WERI-Rb-1 (cell line): ENCODE data around the gene ME3.

Experiments used
- DNase-seq: peaks from one replicate; pipeline ENCODE4 v3.0.0-alpha.2; 2020
- H3K27ac ChIP-seq: fragments of 250-450 bp; sonication (Bioruptor Pico); 2 replicates; pipeline ENCODE4 v1.5.1; 2020; ENCODE audit warnings: mild to moderate bottlenecking, moderate library complexity
- H3K27me3 ChIP-seq: fragments of 250-450 bp; sonication (Bioruptor Pico); 2 replicates; pipeline ENCODE4 v1.5.1; 2021; ENCODE audit warnings: mild to moderate bottlenecking, low read depth, moderate library complexity; ENCODE audit not compliant: insufficient read depth, severe bottlenecking
- H3K36me3 ChIP-seq: fragments of 250-450 bp; sonication (Bioruptor Pico); 2 replicates; pipeline ENCODE4 v1.5.1; 2020; ENCODE audit warnings: mild to moderate bottlenecking, moderate library complexity
- H3K4me3 ChIP-seq: 2 replicates; pipeline ENCODE4 v1.5.1; 2011; ENCODE audit warnings: low read depth, mild to moderate bottlenecking, control low read depth, low read length
- H3K9me3 ChIP-seq: fragments of 250-450 bp; sonication (Bioruptor Pico); 2 replicates; pipeline ENCODE4 v1.5.1; 2021; ENCODE audit warnings: mild to moderate bottlenecking, moderate library complexity; ENCODE audit not compliant: severe bottlenecking
- TF ChIP-seq, protein P1 (sequence below): IDR thresholded peaks from 2 replicates; pipeline ENCODE4 v1.5.1; 2011; ENCODE audit warnings: low read depth, mild to moderate bottlenecking, control low read depth, inconsistent platforms, low read length

ME3 gene

DNA sequence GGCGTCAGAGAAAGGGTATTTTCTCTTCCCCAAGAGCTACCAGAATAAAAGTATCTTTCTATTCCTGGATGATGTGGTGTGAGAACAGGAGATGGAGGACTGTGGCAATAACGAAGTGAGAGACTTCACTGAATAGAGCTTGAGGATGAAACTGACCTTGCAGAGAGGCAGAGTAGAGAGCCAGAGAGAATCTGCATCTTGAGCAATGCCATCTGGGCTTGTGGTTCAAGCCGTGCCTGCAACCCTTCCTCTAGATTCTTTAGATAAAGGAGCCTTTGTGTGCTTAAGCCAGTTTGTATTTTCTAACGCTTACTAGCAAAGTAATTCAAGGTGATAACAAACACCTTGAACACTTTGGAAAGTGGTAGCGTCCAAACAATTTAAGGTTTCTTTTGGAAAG, 2.2 kb downstream of the ME3 start:
- peak; percentile 35 for DNase-seq
- H3K4me3 ChIP-seq: peak overlapping the region; percentile 68
- no peaks in the 10 kb centered on the region for H3K9me3 ChIP-seq
- peaks cover 36% of the 10 kb centered on the region for H3K36me3 ChIP-seq
- no peaks in the 10 kb centered on the region for H3K27me3 ChIP-seq
- TF ChIP-seq, protein P1, sequence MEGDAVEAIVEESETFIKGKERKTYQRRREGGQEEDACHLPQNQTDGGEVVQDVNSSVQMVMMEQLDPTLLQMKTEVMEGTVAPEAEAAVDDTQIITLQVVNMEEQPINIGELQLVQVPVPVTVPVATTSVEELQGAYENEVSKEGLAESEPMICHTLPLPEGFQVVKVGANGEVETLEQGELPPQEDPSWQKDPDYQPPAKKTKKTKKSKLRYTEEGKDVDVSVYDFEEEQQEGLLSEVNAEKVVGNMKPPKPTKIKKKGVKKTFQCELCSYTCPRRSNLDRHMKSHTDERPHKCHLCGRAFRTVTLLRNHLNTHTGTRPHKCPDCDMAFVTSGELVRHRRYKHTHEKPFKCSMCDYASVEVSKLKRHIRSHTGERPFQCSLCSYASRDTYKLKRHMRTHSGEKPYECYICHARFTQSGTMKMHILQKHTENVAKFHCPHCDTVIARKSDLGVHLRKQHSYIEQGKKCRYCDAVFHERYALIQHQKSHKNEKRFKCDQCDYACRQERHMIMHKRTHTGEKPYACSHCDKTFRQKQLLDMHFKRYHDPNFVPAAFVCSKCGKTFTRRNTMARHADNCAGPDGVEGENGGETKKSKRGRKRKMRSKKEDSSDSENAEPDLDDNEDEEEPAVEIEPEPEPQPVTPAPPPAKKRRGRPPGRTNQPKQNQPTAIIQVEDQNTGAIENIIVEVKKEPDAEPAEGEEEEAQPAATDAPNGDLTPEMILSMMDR: no peak
- peak overlapping the region; percentile 97 for H3K27ac ChIP-seq

DNA sequence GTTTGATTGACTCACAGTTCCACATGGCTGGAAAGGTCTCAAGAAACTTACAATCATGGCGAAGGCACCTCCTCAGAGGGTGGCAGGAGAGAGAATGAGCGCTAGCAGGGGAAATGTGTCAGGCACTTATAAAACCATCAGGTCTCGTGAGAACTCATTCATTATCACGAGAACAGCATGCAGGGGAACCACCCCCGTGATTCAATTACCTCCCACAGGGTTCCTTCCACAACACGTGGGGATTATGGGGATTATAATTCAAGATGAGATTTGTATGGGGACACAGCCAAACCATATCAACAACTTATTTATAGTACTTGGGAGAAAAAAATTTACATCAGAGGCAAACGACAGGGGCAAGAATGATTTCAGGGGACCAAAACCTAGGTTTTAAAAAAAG, 3.0 kb downstream of the ME3 start:
- H3K27me3 ChIP-seq: no peaks in the 10 kb centered on the region
- H3K27ac ChIP-seq: peak overlapping the region; percentile 97
- TF ChIP-seq, protein P1: no peak
- no peaks in the 10 kb centered on the region for H3K9me3 ChIP-seq
- peak; percentile 51 for DNase-seq
- peak overlapping the region; percentile 68 for H3K4me3 ChIP-seq
- H3K36me3 ChIP-seq: peaks cover 44% of the 10 kb centered on the region

DNA sequence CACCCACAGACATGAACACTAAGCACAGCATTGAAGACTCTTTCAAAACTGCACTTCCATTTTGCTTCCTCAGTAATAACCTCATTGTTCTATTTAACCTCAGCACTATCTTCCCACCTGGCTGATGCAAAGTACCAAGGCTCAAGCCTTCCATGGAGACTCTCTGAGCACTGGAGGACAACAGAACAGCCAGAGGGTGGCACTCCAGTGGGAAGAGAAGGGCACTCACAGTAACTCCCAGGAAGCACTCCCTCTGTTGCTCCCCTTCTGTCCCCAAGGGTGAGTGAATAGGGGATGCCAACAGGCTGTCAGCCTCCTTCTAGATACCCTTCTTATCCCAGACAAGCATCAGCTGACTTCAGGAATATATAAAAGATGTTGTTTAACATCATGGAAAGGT, 3.5 kb downstream of the ME3 start:
- Histone ChIP-seq H3K27me3 (no peaks in the 10 kb centered on the region), H3K4me3 (no peak overlapping the region; the same call in 1 of the 2 replicates), H3K9me3 (no peaks in the 10 kb centered on the region), H3K27ac (peak overlapping the region; percentile 97), H3K36me3 (peaks cover 49% of the 10 kb centered on the region)
- no peak for DNase-seq
- TF ChIP-seq, protein P1: 0 out of 2 replicates have a peak, but pooled peaks have one; percentile 23

DNA sequence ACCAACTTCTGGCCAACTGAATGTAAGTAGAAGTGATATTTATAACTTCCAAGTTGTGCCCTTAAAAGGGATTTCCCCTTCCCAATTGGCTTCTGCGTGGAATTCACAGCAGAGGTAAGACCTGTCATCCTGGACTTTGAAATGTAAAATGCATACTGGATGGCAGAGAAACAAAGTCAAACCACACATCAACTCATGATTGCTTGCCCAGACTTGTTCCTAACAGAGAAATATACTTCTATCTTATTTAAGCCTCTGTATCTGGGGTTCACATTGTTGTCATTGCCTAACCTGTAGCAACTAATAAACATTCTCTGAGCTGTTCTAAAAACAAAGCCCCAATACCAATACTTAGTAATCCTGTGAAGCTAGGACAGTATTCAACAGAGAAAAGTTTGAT, 6.2 kb downstream of the ME3 start:
- DNase-seq: no peak
- TF ChIP-seq, protein P1: no peak

DNA sequence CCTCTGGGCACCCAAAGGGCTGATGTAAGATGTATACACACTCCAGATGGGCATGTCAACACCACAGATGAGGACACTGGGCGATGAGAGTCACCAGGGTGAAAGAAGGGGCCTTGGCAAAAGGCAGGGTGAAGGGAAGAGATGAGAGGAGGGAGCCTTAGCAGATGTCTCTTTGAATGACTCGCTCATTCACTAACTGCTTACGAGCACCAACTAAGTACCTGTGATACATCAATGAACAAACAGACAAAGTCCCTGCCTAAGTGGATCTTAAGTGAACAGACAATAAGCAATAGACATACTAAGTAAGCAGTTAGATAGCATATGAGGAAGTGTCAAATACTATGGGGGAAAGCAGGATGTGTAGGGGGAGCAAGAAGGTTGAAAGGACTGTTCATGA, 7.5 kb downstream of the ME3 start:
- H3K36me3 ChIP-seq: peaks cover 64% of the 10 kb centered on the region
- no peak for DNase-seq
- no peaks in the 10 kb centered on the region for H3K27me3 ChIP-seq
- TF ChIP-seq, protein P1: no peak
- no peak overlapping the region for H3K4me3 ChIP-seq
- H3K27ac ChIP-seq: no peak overlapping the region
- H3K9me3 ChIP-seq: no peaks in the 10 kb centered on the region

More for the DNA sequence above, 6.2 kb downstream of the ME3 start:
- peaks cover 64% of the 10 kb centered on the region for H3K36me3 ChIP-seq
- H3K27me3 ChIP-seq: no peaks in the 10 kb centered on the region
- no peaks in the 10 kb centered on the region for H3K9me3 ChIP-seq
- no peak overlapping the region for H3K27ac ChIP-seq
- no peak overlapping the region for H3K4me3 ChIP-seq

DNA sequence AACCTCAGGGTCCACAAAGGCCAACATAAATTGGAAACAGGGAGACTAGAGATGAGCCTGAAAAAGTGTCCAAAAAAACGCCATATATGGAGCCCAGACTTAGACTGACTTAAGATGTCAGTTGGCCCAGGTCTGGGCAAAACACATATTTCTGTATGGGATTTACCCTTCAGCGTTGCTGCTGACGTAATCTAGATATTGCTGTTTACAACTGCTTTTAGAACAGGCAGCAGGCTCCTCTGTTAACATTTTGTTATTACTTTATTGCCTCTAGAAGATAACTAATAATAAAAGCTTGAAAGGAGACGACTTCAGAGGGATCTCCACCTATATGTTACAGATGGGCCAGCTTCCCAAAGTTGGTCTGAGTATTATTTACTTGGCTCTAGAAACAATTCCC, 8.7 kb downstream of the ME3 start:
- TF ChIP-seq, protein P1: no peak
- Histone ChIP-seq H3K27ac (no peak overlapping the region), H3K4me3 (no peak overlapping the region), H3K27me3 (no peaks in the 10 kb centered on the region), H3K36me3 (peaks cover 59% of the 10 kb centered on the region), H3K9me3 (no peaks in the 10 kb centered on the region)
- no peak for DNase-seq
